GM18498 (cell line): ENCODE measurements around the gene AKR1A1.
"Not testable (repeated sequence)": the region's sequence is repeated elsewhere in the genome, so short reads cannot be mapped to it uniquely, and the experiment has no call there.

ENCODE experiments used
- ATAC-seq: cut with Tn5 transposase; IDR thresholded peaks from one replicate; pipeline ENCODE4 v1.9.1; 2021; ENCODE audit warnings: mild to moderate bottlenecking, moderate library complexity; ENCODE audit not compliant: unreplicated experiment

AKR1A1 gene

DNA sequence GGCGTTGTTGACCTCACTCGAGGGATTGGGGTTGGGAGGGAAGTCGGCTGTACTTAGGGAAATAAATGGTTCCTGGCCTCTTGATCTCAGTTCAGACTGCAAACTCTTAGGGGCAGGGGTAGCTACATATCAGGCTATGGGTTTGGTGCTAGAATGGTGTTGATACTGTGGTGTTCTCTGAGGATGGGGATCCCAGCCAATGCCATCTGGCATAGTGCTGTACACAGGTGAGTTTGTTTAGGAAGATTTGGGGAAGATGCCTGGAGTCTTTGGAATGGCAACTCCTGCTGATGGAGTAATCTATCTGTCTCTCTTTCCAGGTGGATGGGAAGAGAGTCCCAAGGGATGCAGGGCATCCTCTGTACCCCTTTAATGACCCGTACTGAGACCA is 18.9 kb downstream of the AKR1A1 start:
- ATAC-seq = no peak

DNA sequence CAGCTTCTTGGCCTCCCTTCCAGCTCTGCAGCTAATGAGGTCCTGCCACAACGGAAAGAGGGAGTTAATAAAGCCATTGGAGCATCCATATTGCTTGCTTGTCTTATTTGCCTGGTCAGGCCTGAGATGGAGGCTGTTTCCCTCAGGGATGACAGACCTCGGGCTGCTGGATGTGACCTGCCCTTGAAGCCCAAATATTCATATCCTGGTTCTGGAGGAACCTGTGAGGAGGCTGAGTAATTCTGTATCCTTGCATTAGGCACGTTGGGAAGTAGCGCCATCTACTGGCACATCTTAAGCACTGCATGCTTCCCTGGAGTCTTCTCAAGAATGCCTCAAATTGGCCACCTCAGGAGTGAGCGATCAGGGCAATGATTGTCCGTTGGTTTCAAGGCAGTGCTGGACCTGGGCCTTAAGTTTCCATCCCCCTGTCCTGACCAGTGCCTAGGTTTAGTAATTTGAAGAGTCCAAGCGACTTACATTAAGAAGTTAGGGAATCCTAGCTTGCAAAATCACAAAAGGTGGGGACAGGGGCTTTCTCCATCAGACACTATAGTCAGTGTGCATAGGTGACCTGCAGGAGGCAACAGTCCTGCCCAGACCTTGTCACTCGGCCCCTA is 19.4 kb downstream of the AKR1A1 start:
- ATAC-seq = no peak

DNA sequence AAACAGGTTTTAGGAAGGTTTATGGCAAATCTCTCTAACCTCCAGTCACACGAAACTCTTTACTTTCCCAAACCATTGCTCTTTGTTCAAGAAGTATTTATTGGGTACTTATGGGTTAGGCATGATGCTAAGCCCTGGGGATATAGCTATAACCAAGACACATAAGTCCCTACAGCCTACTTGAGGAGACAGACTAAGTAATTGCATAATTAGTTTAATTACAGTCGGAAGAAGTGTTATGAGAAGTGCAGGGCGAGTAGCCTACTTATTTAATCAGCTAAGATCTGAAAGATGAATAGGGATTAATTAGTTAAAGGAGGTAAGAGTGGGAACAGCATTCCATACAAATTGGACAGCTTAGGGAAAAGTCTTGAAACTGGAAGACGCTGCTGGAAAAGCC is 20.0 kb downstream of the AKR1A1 start:
- ATAC-seq = no peak

DNA sequence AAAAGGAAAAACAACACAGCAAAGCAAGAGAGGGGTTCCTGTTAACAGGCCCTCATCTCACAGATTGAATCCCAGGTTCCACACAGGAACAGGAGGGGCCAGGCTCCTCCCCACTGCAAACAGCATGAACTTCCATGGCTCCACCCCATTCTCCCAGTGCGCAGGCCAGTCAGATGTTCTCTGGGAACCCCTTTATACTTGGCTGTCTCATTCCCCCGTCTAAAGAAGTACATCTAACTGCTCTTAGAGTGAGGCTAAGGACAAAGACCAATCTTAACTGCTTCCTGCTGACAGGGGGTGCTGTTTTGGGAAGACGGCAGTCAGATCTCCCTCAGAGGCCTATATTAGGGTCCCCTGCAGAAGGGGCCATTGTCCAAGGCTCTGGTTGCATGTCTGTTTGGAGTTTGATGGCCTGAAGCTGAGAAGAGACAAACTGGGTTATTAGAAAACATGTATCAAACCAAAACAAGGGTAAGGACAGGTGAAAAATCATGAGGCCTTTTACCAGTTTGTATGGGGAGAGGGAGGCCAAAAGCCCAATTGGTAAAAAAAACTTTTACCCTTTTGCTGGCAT is 22.7 kb downstream of the AKR1A1 start:
- no peak for ATAC-seq

DNA sequence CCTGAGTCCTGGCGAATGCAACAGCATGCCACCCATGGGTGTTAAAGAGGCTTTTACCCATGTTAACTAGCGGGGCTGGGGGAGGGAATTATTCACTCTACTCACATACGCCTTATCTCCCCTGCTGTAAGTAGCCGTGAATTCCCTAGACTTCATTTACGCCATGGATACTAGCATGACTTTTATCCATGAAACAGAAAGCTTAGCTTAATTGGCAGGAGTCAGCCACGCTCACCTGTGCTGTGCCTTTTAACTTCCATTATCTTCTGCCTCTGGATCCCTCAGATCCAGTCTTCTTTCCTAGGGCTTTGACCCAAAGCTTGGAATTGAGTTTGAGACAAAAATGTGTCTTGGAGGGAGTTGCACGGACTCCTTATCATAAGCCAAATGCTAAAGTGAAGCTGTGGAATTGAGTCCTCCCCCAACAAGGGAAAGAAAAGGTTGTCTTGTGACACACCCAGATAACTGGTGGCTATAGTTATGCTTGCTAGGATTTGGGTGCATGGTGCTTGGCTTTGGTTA is 23.5 kb downstream of the AKR1A1 start:
- no peak for ATAC-seq

DNA sequence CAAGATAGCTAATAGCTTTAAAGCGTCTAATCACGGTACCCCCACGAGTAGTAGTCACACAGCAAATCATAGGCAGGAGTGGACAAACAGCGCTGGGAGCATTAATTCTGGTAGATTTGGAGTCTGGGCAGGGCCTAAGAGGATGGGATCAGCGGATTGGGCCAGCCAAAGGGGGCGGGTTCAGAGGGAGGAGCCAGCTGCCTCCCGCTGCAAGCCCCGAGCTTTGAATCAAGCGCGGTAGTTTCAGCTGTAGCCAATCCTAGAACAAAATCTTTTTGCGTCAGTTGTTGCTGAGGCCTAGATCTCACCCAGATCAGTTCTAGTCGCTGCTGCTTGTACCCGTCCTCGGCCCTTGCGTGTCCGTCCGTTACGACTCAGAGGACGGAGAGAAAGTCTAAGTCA is 32.6 kb downstream of the AKR1A1 start:
- peak; percentile 76 for ATAC-seq

DNA sequence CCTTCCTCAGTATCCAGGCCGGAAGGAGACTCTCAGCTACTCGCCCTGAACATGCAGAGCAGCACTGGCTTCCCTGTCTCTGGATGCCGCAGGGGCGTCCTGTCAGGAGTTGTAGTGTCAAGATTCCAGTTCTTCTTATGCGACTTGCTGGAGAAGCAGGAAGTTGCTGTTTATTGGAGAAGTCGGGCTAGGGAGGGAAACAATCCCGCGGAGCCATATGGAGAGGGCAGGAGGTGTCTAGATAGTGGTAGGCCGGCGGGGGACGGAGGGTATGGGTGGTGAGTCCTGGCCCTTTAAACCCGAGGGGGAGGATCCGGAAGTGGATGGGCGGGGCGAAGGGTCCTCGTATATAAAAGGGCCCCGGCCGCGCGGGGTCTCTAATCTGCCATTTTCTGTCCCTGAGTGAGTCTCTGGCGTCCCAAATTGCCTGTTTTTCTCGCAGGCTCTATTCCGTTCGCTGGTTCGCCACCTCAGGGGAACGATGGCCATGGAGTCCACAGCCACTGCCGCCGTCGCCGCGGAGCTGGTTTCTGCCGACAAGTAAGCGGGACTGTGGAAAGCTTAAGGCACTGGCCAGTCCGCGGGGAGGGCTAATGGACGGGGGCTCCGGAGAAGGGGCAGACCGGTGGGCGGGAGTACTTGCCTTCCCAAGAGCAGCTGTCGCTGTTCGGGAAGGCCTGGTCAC is 33.2 kb downstream of the AKR1A1 start, which contains the start of gene NASP:
TSS of gene NASP (plus strand) at position 376 of the 685 bp plus-strand sequence. CDS start at position 482, 106 bp downstream.
- peak; percentile 66 for ATAC-seq

DNA sequence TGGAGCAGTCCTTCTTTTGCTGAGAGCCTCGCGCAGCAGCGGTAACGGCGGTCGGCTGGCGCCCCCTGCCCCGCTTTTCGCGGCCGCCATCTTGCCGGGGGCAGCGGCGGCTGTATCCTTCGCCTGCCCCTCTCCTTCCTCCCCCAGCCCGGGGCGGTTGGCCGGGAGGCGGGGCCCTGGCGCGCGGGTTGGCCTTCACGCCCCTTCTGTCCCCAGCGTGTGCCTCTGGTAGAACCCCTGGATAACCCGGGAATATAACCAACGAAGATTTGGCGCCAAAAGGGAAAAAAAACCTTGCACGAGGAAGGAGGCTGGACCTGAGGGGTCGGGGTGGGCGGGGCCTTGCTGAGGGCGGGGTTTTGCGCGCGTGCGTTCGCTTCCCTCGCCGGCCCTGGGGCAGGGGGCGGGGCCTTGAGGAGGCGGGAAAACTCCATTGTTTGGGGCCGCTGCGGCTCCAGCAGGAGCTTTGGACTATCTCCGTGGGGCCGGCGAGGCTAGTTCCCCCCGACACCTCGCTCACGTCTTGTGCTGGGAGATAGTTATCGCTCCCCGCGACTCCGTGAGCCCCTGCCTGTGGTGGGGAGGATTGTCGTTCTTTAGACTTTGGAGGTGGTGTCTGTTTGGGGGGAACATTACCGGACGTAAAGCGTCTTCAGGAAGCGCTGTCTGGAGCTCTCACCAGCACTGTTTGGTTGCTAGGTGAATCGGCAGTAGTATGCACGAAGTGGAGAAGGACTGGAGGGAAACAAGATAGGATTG is 33.9 kb downstream of the AKR1A1 start:
- peak; percentile 33 for ATAC-seq

DNA sequence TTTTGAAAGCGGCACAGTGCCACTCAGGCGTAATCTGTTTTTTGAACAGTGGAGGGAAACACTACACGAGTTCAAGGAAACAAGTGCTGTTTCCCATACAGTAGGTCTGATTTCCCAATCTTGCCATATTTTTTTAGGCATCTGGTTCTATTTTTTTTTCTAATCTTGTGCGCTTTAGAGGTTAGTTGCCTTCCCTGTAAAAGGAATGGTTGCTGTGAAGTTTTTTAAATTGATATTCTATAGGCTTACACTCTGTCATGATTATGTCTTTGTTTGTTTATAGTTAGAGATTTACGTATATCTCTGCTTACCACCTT is 34.4 kb downstream of the AKR1A1 start:
- ATAC-seq = no peak

DNA sequence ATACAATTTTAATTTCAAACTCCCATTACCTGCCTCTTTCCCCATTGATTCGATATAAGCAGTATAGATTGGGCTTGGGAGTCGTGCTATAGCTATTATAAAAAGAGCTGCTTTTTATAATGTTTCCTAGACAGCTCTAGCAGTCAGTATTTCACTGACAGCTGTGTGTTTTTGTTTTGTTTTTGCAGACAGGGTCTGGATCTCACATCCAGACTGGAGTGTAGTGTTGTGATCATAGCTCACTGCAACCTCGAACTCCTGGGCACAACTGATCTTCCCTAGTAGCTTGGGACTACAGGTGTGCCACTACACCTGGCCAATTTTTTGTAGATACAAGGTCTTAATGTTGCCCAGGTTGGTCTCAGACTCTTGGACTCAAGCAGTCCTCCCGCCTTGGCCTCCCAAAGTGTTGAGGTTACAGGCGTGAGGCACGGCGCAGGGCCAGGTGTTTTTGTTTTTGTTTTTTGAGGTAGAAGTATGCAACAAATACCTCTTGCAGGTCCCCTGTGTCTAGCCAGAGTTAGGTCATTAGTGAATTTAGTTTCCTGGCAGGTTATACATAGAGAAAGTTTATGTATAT is 35.0 kb downstream of the AKR1A1 start:
- ATAC-seq = no peak

DNA sequence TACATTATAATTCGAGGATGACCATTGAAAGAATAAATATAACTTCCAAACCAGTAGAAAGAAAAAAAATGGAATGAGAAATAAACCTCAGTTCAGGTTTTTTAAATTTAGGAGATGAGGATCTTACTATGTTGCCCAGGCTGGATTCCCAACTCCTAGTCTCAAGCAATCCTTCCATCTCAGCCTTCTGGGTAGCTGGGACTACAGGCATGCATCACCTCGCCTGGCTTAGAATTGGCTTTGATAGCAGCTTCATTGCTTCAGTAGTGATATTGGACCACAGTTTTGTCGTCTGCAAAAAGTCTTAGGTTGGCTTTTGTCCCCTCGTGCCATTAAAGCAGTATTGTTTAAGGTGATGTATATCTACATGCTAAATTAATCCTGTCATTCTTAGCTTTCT is 36.1 kb downstream of the AKR1A1 start:
- ATAC-seq = no peak

DNA sequence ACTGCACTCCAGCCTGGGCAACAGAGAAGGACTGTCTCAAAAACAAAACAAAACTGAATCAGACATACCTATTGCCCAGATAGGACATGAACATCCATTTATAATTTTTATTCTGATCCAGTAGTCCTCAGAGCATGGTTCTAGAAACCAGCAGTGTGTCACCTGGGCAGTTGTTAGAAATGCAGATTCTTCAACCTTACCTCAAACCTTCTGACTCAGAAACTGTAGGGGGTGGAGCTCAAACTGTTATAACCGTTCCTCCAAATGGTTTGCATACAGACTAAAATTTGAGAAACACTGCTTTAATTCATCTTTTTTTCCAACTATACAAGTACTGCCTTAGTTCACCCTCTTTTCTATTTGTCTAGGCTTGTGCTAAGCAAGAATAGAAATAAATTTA is 39.2 kb downstream of the AKR1A1 start:
- ATAC-seq = no peak

DNA sequence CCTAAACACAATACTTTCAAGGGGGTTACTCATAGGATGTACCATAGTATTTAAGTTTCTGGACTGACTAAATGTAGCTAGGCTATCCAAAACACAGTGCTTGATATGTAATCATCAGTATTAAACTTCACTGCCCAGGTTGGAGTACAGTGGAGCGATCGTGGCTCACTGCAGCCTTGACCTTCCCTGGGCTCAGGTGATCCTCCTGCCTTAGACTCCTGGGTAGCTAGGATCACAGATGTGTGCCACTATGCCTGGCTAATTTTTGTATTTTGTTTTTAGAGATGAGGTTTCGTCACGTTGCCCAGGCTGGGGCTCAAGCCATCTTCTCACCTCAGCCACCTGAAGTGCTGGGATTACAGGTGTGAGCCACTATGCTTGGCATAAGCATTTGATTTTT is 43.8 kb downstream of the AKR1A1 start:
- no peak for ATAC-seq

DNA sequence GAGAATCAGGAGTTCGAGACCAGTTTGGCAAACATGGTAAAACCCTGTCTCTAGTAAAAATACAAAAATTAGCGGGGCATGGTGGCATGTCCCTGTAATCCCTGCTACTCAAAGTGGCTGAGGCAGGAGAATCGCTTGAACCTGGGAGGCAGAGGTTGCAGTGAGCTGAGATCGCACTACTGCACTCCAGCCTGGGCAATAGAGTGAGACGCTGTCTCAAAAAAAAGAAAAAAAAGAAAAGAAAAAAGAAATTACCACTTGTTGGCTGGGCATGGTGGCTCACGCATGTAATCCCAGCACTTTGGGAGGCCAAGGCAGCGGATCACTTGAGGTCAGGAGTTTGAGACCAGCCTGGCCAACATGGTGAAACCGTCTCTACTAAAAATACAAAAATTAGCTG is 46.1 kb downstream of the AKR1A1 start:
- ATAC-seq = not testable (repeated sequence)

DNA sequence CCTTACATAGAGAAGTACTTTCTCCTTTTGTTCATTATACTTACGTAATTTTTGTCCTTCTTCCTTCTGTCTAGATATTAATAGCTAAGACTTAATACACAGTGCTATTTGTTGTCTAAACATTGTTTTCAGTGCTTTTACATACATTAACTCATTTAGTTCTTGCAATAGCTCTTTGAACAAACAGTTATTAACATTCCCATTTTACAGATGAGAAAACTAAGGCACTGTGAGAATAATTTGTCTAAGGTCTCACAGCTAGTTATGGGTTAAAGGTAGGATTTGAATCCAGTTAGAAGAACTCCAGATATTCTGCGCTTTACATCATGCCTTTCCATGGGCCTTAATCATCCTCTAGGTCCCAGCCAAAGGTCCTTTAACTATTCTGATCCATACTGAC is 53.6 kb downstream of the AKR1A1 start:
- ATAC-seq = no peak

DNA sequence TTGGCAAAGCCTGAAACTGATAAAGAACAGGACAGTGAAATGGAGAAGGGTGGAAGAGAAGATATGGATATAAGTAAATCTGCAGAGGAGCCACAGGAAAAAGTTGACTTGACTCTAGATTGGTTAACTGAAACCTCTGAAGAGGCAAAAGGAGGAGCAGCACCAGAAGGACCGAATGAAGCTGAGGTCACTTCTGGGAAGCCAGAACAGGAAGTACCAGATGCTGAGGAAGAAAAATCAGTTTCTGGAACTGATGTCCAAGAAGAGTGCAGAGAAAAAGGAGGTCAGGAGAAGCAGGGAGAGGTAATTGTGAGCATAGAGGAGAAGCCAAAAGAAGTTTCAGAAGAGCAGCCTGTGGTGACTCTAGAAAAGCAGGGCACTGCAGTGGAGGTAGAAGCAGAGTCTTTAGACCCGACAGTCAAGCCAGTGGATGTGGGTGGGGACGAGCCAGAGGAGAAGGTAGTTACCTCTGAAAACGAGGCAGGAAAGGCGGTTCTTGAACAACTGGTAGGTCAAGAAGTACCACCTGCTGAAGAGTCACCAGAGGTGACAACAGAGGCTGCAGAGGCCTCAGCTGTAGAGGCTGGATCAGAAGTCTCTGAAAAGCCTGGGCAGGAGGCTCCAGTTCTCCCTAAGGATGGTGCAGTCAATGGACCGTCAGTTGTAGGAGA is 56.9 kb downstream of the AKR1A1 start:
- no peak for ATAC-seq

DNA sequence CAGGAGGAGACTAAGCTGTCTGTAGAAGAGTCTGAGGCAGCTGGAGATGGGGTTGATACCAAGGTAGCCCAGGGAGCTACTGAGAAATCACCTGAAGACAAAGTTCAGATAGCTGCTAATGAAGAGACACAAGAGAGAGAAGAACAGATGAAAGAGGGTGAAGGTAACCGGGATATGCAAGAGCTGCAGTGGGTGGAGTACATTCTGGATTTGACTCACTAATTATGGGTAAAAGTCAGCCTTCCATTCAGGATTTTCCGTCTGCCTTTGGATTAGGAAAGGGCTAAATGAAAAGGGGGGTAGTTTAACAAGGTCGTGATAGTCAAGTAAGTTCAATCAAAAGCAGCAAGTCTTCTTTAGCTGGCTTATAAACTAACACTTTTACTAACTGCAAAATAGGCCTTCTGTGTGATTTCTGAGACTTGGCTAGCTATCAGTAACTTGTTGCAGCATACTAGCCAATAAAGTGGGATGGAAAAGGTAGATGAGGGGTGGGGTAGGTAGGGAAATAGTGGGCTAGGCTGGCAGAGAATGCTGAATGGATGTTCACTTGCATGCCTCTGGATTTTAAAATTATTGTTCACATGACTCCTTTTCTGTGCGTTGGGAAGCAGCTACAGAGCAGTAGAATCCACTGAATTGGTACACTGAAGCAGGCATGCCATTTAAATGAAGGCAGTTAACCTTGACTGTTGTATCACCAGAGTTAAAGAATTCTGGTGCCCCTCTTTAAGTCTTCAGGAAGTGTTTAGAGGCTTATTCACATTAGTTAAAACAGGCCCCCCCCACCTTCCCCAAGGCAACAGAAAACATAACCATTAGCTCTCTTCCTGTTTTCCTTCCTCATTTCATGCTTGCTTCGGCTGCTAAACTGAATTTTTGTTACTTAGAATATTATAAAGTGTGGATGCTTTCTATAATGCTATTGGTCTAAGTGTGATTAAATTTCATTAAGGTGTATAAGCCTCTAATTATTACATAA is 57.8 kb downstream of the AKR1A1 start:
- ATAC-seq = no peak

DNA sequence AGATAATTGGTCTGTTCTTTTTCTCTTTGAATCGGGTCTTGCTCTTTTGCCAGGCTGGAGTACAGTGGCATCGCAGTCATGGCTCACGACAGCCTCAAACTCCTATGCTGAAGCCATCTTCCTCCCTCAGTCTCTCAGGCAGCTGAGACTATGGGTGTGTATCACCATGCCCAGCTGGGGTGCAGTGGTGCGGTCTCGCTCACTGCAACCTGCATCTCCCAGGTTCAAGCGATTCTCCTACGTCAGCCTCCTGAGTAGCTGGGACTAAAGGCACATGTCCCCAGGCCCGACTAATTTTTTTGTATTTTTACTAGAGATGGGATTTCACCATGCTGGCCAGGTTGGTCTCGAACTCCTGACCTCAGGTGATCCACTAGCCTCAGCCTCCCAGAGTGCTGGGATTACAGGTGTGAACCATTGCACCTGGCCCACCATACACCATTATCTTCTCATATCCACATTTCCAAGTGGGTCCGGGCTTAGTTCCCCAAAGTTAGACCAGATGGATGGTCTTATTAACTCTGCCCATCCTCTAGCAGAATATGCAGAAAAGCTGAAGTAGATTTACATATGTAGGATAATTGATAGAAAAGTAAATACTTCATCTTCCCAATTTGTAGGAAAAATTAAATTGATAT is 60.1 kb downstream of the AKR1A1 start:
- no peak for ATAC-seq

DNA sequence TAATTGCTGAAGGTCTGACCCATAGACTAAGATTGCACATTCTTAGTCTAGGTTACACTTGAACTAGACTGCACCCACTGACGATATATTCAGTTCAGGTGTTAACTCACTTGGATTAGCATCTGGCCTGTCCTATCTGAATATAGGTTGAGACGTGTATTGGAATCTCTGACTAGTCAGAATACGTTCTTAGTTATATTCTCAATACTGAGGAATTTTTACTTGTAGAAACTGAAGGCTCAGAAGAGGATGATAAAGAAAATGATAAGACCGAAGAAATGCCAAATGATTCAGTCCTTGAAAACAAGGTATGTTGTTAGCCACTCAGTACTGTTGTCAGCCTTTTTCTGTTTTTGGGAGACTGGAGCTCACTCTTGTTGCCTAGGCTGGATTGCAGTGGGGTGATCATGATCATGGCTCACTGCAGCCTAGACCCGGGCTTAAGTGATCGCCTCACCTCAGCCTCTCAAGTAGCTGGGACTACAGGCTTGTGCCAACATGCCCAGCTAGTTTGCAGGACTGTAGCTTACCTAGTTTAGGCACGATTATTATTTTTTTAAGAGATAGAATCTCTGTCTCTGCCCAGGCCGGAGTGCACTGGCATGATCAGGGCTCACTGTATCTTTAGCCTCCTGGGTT is 62.4 kb downstream of the AKR1A1 start:
- ATAC-seq = no peak
